ENCODE measurements around the gene KLF9.

KLF9 gene

DNA sequence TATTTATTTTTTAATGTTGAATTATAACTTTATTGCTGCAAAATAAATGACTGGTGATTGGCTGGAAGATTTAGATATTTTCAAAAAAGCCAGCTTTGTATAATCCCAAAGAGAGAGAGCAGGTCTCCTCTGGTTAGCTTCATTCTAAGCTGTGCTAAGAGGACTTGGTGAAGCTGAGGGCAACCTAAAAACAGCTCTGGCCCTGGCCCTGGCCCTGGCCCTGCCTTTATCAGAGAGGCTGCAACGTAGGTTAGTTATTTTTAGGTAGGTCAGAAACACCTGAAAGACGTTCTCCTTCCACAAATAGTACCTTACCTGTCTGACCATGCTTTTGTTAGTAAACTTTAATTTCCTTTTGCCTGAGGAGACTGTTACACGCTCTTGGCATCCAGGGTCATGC, 58.7 kb downstream of the KLF9 start:
- DNase-seq: no peak

GRCh38 chr9:70352802-70353201, 61.7 kb downstream of the KLF9 start:
- DNase-seq: no peak

- DNase-seq: no peak
Observed at GRCh38 chr9:70352356-70352755, 62.1 kb downstream of the KLF9 start.

- no peak for DNase-seq
Observed at GRCh38 chr9:70347046-70347445, 67.4 kb downstream of the KLF9 start.

GRCh38 chr9:70340572-70340971, 73.9 kb downstream of the KLF9 start:
- peak in 1 of 14 donors; percentile 3 for DNase-seq
